SU-DHL-6 (cell line): ENCODE data around the gene CEL.

Experiments
- H2AFZ ChIP-seq: fragments of 200-600 bp; sonication (generic); 2 replicates; pipeline ENCODE4 v1.6.1; 2014; ENCODE audit warnings: low read depth, mild to moderate bottlenecking, moderate library complexity, mixed read lengths, antibody characterized with exemption, low read length; ENCODE audit not compliant: severe bottlenecking
- H3F3A ChIP-seq: fragments of 200-600 bp; shearing (Covaris generic); 2 replicates; pipeline ENCODE4 v1.6.0; 2016; ENCODE audit warnings: antibody characterized with exemption, mild to moderate bottlenecking; ENCODE audit not compliant: insufficient read depth
- H3K27ac ChIP-seq: fragments of 200-600 bp; sonication (generic); 2 replicates; pipeline ENCODE4 v1.5.1; 2016; ENCODE audit warnings: low read depth, mild to moderate bottlenecking, low read length, moderate library complexity, mixed read lengths
- H3K27me3 ChIP-seq: fragments of 200-600 bp; sonication (generic), shearing (Covaris generic); 2 replicates; pipeline ENCODE4 v1.6.0; 2014; ENCODE audit warnings: mild to moderate bottlenecking, low read length
- H3K36me3 ChIP-seq: fragments of 200-600 bp; sonication (generic); 2 replicates; pipeline ENCODE4 v1.6.1; 2014; ENCODE audit warnings: mild to moderate bottlenecking, low read length, mixed read lengths
- H3K4me2 ChIP-seq: fragments of 300-600, 200-600 bp; shearing (Covaris generic), sonication (generic); 2 replicates; pipeline ENCODE4 v1.6.0; 2014; ENCODE audit warnings: low read length, low read depth, mild to moderate bottlenecking; ENCODE audit not compliant: poor library complexity, severe bottlenecking
- H3K4me3 ChIP-seq: fragments of 200-600 bp; sonication (generic); 2 replicates; pipeline ENCODE4 v1.5.1; 2014; ENCODE audit warnings: antibody characterized with exemption, low read length, mild to moderate bottlenecking, mixed read lengths; ENCODE audit not compliant: insufficient read depth, poor library complexity, severe bottlenecking
- H3K79me2 ChIP-seq: fragments of 200-600 bp; sonication (generic); 2 replicates; pipeline ENCODE4 v1.6.1; 2014; ENCODE audit warnings: mild to moderate bottlenecking, low read length, moderate library complexity; ENCODE audit not compliant: insufficient read depth
- H3K9ac ChIP-seq: fragments of 200-600 bp; sonication (generic); 2 replicates; pipeline ENCODE4 v1.7.0; 2014; ENCODE audit warnings: mild to moderate bottlenecking, low read length
- H3K9me2 ChIP-seq: fragments of 200-600 bp; sonication (generic); replicated peaks from 2 replicates; pipeline ENCODE4 v1.6.1; 2014; ENCODE audit warnings: low read length; ENCODE audit not compliant: insufficient read depth
- H3K9me3 ChIP-seq: fragments of 200-600 bp; sonication (generic); 2 replicates; pipeline ENCODE4 v1.6.1; 2014; ENCODE audit warnings: low read length, mixed read lengths; ENCODE audit not compliant: insufficient read depth
- H4K20me1 ChIP-seq: fragments of 200-600 bp; sonication (generic); 2 replicates; pipeline ENCODE4 v1.6.1; 2014; ENCODE audit warnings: low read depth, mild to moderate bottlenecking, antibody characterized with exemption, low read length, moderate library complexity, mixed read lengths
- CTCF ChIP-seq: fragments of 200-600 bp; sonication (generic); IDR thresholded peaks from one replicate; pipeline ENCODE4 v1.5.1; 2017; ENCODE audit warnings: antibody characterized with exemption, mild to moderate bottlenecking, low read length, moderate library complexity; ENCODE audit not compliant: insufficient read depth, poor library complexity, severe bottlenecking
- EZH2phosphoT487 ChIP-seq: fragments of 200-600 bp; sonication (generic), shearing (Covaris generic); conservative IDR thresholded peaks from 2 replicates; pipeline ENCODE4 v1.6.1; 2018; ENCODE audit warnings: mild to moderate bottlenecking, antibody characterized with exemption, low read length, moderate library complexity, mixed read lengths

Gene CEL

GRCh38 chr9:133063159-133063499, 1.3 kb downstream of the CEL start:
- Histone ChIP-seq H3K27me3 (no peaks in the 10 kb centered on the region), H3K9ac (no peak overlapping the region), H3K4me3 (no peak overlapping the region), H4K20me1 (no peaks in the 10 kb centered on the region), H3K27ac (no peak overlapping the region), H3K36me3 (no peaks in the 10 kb centered on the region), H3K9me3 (no peaks in the 10 kb centered on the region), H3K79me2 (no peaks in the 10 kb centered on the region), H3F3A (no peaks in the 10 kb centered on the region), H2AFZ (no peak overlapping the region), H3K4me2 (no peak overlapping the region), H3K9me2 (no peaks in the 10 kb centered on the region)
- TF ChIP-seq EZH2phosphoT487 = no peak
- TF ChIP-seq CTCF = no peak

- Histone ChIP-seq H3K9ac (no peak overlapping the region), H3K27ac (no peak overlapping the region)
- TF ChIP-seq EZH2phosphoT487 (no peak), CTCF (no peak)
These were observed 1.9 kb downstream of the CEL start for GRCh38 chr9:133063500-133064231.

GRCh38 chr9:133064241-133065069, 2.7 kb downstream of the CEL start:
- Histone ChIP-seq H3K27ac (no peak overlapping the region), H3K9ac (no peak overlapping the region), H3K79me2 (no peaks in the 10 kb centered on the region), H3K9me2 (no peaks in the 10 kb centered on the region), H2AFZ (no peak overlapping the region), H3K9me3 (no peaks in the 10 kb centered on the region), H3K36me3 (no peaks in the 10 kb centered on the region), H3K4me2 (no peak overlapping the region), H3F3A (no peaks in the 10 kb centered on the region), H3K4me3 (no peak overlapping the region), H4K20me1 (no peaks in the 10 kb centered on the region), H3K27me3 (no peaks in the 10 kb centered on the region)
- no peak for TF ChIP-seq EZH2phosphoT487
- TF ChIP-seq CTCF = no peak

More at GRCh38 chr9:133063500-133064231, 1.9 kb downstream of the CEL start:
- no peaks in the 10 kb centered on the region for H3K9me3 ChIP-seq
- H3F3A ChIP-seq = no peaks in the 10 kb centered on the region
- H2AFZ ChIP-seq = no peak overlapping the region
- H3K4me2 ChIP-seq = no peak overlapping the region
- H3K36me3 ChIP-seq = no peaks in the 10 kb centered on the region
- no peaks in the 10 kb centered on the region for H3K27me3 ChIP-seq
- H3K4me3 ChIP-seq = no peak overlapping the region
- no peaks in the 10 kb centered on the region for H3K9me2 ChIP-seq
- no peaks in the 10 kb centered on the region for H4K20me1 ChIP-seq
- no peaks in the 10 kb centered on the region for H3K79me2 ChIP-seq
